Right ventricle myocardium inferior (tissue), 1 donor: ENCODE data around the gene SNX20. TPM values are rescaled to one million over a fixed set of nuclear protein-coding genes. Genes with fewer than 3 reads are reported as not detected.

Source experiments
- ATAC-seq: fragments of 200-7000 bp; cut with Tn5 transposase; one replicate; pipeline ENCODE4 v1.9.1; 2020; ENCODE audit warnings: mild to moderate bottlenecking, moderate library complexity
- DNase-seq: peaks from one replicate; pipeline ENCODE4 v3.0.0; 2021; ENCODE audit errors: missing footprints
- intact Hi-C: fragments of 100-400 bp; cut with DNase I; formaldehyde crosslinking; loops from one replicate; pipeline ENCODE4 v1.11.0; 2022
- long read RNA-seq: library from polyadenylated mRNA; unstranded; transcript quantifications from one replicate; pipeline ENCODE4 v2.0.0, GENCODE V29; 2021
- total RNA-seq: library from RNA; stranded (reverse); fragmentation: NEBNext Ultra II Directional; extraction: Animal tissue kit (Norgen Biotek cat#: 25700); gene quantifications from one replicate; pipeline ENCODE4 v1.2.1, GENCODE V29; 2021
- donor health status: DM: no; HTN: yes; CAD: no; lungs with severe emphysema.

Gene SNX20, protein sequence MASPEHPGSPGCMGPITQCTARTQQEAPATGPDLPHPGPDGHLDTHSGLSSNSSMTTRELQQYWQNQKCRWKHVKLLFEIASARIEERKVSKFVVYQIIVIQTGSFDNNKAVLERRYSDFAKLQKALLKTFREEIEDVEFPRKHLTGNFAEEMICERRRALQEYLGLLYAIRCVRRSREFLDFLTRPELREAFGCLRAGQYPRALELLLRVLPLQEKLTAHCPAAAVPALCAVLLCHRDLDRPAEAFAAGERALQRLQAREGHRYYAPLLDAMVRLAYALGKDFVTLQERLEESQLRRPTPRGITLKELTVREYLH
- 0.95 TPM for total RNA-seq
- long read RNA-seq, partial matches to known transcripts, result 0 of 1 reads
- long read RNA-seq, other reads (novel, unspliced or antisense), result 0 of 1 reads

DNA sequence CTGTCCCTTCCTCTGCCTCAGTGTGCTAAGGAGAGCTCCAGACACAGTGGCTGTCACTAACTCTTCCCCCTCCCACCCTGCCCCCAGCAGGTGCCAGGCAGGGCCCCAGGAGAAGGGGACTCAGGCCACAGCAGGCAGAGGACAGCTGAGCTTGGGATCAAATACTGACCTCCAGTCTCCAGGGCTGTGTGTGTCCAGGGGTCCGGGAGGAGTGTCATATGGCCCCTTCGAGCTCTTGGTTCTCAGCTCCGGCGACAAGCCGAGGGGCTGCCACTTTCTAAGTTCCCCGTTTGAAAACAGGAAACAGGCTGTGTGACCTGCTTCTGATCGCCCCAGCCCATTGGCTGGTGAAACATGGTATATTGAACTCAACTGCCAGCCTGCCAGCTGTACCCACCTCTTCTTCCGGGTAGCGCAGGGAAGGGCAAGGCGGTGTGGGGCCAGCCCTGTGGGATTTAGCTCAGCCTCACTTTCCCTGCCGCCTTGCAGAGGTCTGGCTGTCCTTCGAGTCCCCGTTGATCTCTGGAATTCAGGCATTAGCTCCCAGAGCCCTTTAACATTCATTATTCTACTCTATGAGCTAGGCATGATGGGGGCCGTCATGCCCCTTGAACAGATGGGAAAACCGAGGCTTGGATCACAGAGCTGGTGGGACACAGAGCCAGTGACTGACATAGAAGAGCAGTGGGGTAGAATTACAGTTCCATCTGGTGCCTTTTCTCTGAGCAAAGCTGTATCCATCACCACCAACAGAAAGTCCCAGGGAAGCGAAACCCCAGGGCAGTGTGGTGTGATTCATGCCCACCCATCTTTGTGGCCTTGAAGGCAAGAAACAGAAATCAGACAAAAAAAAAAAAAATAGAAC, at the start of gene SNX20:
Gene SNX20, minus strand, starts transcription at position 292 of the 865 bp plus-strand sequence. CDS start 3,786 bp downstream, outside the sequence.
- ATAC-seq, result peak; percentile 40
- intact Hi-C loops, result no loop called here
- DNase-seq, result peak; percentile 82

DNA sequence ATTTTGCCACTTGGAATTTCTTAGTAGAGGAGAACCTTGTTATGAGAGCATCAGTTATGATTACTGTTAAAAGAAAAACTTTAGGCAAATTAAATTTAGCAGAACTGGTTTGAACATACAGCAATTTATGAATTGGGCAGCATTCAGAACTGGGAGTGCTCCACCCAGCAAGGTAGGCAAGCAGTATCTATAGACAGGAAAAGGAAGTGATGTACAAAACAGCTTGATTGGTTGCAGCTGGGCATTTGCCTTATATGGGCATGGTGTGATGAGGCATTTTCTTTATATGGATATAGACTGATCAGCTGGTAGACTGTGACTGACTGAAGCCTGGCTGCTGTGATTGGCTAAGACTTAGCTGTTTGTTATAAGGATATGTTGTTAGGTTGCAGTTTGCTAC, 43.2 kb upstream of the SNX20 start:
- ATAC-seq, result no peak
- no peak for DNase-seq
- intact Hi-C loops, result no loop called here

DNA sequence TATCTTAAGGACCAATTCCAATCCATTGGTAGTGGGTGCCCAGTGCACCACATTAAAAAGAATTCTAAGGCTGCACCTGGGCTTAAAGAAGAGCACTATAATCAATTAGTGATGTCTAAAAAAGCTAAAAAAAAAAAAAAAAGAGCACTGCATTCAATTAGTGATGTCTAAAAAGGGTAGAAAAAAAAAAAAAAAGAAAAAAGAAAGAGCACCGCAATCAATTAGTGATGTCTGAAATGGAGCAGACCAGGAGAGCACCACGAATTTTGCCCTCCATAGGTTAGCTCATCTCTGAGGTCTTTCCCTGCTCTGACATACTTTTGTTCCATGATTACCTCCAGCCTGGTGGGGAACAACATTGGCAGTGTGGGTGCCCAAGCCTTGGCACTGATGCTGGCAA, 41.8 kb upstream of the SNX20 start:
- ATAC-seq (no peak), DNase-seq (no peak)
- intact Hi-C loops, result no loop called here

DNA sequence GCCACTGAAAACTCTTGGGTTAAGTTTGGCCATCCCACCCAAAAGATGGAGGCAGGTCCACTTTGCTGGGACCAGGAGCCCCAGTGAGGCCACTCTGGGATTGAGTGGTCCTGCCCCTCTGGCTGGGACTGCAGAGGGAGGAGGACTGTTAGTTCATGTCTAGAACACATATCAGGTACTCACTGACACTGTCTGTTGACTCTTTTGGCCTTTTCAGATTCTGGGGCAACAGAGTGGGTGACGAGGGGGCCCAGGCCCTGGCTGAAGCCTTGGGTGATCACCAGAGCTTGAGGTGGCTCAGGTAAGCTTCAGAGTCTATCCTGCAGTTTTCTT, 41.3 kb upstream of the SNX20 start:
- ATAC-seq (no peak), DNase-seq (no peak)
- intact Hi-C loops, result no loop called here

DNA sequence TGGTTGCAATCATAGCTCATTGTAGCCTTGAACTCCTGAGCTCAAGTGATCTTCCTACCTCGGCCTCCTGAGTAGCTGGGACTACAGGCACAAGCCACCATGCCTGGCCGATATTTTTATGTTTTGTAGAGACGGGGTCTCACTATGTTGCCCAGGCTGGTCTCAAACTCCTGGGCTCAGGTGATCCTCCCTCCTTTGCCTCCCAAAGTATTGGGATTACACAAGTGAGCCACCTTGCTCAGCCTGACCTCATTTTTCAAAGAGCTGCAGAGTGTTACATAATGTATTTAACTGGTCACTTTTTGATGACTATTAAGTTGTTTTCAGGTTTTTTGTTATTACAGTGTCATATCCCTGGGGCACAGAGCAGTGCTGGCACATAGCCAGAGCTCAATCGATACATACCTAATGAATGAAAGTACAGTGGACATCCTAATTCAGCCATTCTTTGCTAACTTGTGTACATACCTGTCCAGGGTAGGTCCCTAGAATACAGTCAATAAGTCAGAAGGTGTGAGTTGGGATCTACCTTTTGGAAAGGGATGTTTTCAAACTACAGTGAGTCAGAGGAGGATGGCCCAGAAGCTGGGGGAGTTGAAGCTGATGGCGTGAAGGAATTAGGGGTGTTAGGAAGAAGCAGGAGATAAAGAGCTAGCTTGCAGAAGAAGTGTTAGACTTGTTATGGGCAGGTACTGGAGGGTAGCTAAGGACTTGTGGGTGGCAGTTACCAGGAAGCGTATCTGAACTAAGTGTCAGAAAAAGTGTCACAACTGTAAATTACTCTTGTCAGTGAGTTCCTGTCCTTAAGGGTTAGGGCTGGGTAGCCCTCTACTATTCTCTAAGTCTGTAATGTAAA, 40.7 kb upstream of the SNX20 start:
- DNase-seq (no peak), ATAC-seq (no peak)
- intact Hi-C loops, result no loop called here

DNA sequence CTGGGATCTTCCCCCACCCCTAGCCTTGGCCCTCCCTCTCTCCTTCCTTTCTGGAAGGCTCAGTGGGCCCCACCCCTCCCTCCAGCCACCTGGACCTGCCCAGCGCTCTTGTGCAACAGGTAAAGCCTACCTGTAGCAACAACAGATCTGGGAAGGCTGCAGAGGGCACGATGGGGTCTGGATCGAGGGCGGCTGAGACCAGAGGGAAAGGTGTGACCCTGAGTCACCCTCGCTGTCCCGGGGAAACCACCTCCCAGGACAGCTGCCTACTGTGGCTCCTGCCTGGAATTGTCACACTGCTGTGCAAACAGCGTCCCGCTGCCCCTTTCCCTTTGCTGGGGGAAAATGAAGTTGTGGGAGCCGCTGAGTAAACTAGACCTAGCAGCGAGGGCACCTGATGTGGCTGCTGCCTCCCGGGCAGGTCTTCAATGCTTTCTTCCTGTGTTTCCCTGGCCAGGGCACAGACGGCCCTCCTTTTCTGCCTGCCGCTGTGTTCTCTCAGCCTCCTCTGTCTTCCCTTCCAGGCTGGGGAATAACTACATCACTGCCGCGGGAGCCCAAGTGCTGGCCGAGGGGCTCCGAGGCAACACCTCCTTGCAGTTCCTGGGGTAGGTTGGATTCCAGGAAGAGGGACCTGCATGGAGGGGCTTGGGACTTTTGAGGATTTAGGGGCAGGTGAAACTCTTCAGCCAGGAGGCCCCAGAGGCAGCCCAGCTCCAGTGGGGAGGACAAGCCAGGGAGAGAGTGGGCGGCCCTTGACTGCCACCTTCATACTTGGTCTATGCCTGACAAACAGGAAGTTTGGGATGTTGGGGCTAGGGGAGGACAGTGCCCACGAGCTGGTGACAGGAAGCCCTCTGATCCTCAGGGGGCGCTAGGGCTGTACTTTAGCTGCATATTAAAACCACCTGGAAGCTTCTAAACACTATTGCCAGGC, 38.6 kb upstream of the SNX20 start:
- no peak for DNase-seq
- intact Hi-C loops, result no loop called here
- ATAC-seq, result no peak

DNA sequence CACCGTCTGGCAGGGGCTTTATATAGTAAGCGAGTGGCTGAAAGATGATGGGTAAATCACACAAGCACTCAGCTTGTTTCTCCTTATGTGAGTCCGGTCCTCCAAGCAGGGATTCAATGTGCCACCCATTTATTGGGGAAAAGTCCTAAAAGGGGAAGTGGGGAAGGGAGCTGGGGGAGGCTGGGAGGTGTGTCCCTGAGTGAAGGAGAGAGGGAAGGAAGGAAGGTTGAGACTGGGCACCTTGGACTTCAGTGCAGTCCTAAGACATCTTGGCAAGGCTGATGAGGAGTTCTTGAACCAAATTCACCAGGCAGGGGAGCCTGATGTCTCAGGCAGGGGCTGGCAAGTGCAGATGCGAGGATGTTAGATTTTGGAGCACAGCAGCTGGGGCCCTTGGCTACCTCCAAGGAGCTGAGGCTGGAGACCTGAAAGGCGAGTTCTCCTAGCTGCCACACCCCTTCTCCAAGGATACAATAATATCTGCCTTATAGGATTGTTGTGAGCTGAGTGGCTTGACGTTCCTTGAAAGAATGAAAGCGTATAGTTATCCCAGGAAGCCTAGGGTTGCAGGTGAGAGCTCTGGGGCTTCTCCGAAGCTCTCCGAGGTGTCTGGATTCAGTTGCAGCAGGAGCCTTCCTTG, 37.8 kb upstream of the SNX20 start:
- no peak for ATAC-seq
- DNase-seq, result no peak
- intact Hi-C loops, result no loop called here

DNA sequence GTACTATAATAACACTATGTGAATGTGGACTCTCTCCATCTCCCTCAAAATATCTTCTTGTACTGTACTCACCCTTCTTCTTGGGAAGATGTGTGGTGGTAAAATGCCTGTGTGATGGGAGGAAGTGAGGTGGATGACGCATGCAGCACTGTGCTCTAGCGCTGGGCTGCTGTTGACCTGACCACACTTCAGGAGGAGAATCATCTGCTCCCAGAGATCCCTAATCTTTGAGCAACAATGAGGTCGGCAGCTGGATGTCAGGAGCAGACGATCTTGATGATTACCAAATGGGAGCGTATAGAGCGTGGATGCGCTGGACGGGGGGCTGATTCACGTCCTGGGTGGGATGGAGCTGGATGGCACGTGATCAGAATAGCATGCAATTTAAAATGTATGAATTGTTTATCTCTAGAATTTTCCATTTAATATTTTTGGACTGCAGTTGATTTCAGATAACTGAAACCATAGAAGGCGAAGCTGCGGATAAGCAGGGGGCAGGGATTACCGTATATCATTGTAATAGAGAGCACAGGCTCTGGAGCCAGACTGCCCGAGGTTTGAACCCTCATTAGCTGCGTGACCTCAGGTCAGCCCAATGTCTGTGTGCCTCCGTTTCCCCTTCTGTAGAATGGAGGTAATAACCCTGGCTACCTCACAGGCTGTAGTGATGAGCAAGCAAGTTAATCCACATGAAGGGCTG, 37.1 kb upstream of the SNX20 start:
- no peak for ATAC-seq
- intact Hi-C loops, result no loop called here
- DNase-seq, result no peak

DNA sequence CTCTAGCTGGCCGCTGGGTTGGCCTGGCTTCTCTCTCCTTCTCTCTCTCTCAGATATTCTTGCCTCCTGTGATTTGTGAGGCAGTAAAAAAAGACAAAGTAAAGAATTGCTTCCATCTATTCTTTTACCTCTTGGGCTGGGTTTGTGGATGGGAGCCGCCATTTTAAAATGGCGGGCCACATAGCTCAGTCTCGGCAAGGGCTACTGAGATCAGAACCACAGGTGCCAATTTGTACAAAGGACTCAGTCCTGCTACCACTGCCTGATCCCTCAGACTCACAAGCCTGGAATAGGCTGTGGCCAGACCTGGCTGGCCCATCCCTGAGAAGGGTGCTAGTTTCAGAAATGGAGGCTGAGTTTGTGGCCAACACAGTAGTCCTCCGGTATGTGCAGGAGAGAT, 36.4 kb upstream of the SNX20 start:
- ATAC-seq (no peak), DNase-seq (no peak)
- intact Hi-C loops, result no loop called here

DNA sequence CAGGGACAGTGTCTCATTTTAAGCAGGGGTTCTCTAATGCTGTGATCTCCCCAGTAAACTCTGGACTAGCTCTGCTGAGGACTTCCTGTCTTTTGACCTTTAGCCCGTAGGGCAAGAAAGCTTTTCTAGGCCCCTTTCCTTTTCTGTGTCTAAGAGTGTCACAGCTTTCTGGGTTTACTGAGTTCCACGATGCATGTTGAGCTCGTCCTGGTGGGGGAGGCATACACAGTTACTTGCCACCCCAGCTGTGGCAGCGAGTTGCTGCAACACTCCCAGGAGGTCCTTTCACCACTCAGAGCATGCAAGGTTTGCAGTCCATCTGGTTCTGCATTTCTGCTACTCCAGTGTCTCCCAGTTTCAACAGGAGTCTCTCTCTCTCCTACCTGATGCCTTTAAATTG, 36.0 kb upstream of the SNX20 start:
- ATAC-seq (no peak), DNase-seq (no peak)
- intact Hi-C loops, result no loop called here

DNA sequence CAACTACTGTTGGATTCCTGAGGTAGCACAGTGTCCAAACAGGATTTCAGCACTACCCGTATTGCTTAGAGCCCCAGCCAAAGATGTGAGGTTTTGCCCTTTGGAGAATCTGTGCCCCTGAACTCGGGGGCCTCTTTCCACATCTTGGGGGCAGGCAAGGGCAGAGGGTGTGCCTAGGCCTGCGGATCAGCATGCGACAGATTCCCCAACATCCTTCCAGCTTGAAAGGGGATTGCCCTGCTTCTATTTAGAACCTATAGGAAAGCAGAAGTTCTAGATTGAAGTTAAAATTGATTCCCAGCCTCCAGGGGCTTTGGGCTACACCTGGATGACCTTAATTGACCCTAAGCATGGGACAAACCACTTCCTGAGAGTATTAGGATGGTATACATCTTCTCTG, 31.8 kb upstream of the SNX20 start:
- DNase-seq (no peak), ATAC-seq (no peak)
- intact Hi-C loops, result no loop called here

DNA sequence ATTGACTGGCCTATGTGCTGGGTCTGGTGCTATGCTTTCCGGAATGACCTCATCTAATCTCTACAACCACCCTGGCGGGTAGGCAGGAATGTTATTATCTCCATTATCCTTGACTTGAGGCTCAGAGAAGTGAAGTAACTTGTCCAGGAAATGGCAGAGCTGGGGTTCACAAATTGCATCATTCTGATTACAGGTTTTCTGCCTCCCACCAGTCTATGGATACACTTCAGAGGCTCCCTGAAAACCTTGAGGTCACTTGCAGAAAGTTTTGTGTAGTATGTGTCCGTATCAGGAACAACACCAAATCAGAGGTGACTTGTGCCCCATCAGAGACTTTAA, 31.4 kb upstream of the SNX20 start:
- intact Hi-C loops, result no loop called here
- DNase-seq, result no peak
- ATAC-seq, result no peak

DNA sequence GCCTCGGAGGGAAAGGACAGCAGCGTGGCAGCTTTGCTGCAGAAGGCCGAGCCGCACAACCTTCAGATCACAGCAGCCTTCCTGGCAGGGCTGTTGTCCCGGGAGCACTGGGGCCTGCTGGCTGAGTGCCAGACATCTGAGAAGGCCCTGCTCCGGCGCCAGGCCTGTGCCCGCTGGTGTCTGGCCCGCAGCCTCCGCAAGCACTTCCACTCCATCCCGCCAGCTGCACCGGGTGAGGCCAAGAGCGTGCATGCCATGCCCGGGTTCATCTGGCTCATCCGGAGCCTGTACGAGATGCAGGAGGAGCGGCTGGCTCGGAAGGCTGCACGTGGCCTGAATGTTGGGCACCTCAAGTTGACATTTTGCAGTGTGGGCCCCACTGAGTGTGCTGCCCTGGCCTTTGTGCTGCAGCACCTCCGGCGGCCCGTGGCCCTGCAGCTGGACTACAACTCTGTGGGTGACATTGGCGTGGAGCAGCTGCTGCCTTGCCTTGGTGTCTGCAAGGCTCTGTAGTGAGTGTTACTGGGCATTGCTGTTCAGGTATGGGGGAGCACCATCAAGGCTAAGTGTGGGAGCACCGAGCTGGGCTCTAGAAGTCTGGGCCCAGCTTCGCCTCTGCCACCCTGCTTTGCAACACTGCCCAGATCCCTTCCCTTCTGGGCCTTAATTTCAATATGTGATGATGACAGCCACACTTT, 30.9 kb upstream of the SNX20 start:
- intact Hi-C loops, result no loop called here
- DNase-seq (peak; percentile 71), ATAC-seq (peak; percentile 73)

DNA sequence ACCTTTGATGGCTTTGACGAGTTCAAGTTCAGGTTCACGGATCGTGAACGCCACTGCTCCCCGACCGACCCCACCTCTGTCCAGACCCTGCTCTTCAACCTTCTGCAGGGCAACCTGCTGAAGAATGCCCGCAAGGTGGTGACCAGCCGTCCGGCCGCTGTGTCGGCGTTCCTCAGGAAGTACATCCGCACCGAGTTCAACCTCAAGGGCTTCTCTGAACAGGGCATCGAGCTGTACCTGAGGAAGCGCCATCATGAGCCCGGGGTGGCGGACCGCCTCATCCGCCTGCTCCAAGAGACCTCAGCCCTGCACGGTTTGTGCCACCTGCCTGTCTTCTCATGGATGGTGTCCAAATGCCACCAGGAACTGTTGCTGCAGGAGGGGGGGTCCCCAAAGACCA, 29.9 kb upstream of the SNX20 start:
- ATAC-seq, result no peak
- intact Hi-C loops, result no loop called here
- no peak for DNase-seq

DNA sequence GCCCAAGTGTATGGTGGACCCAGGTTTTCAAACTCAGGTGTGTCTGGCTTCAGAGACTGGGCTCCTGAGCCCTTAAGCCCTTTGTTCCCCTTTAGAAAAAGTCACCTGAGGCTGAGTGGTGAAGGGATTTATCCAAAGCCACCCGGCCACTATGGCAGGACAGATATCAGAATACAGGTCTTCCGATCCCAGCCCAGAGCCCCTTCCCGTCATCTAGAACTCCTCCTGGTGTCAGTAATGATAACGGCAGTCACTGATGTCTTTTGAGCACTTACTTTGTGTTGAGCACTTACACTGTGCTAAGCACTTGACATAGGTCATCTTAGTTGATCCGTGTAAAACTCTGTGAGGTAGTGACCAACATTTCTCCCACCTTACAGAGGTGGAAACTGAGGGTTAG, 28.9 kb upstream of the SNX20 start:
- DNase-seq (no peak), ATAC-seq (no peak)
- intact Hi-C loops, result no loop called here

DNA sequence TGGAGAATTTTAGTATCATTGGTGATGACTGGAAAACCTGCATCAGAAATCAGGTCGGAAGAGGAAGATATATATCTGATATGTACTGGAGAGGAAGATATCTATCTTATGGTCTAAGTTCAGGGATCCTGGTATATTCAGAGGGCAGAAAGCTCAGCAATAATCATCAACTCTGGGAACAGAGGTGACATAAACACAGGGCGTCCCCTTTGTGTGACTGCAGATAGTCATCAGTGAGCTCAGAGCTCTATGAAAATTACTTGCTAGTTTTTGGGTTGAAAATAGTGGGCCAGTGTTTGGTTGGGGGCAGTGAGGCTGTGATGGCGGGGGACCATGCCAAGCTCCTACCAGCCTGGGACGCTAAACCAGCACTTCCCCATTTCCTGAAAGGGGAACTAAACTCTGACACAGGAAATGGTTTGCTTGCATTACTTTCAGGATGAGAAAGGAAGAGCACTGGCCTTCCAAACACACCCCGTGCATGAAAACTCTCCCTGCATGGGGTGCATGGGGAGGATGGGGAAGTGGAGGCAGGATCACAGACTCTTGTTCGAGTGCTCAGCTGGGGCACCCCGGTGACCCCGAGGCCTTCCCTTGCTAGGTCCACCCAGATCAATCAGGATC, 28.1 kb upstream of the SNX20 start:
- DNase-seq (no peak), ATAC-seq (peak; percentile 56)

More for the DNA sequence above, 28.1 kb upstream of the SNX20 start:
- intact Hi-C loops, result no loop called here
